ENCODE measurements around the gene TBC1D24. TPM values are rescaled to one million over a fixed set of nuclear protein-coding genes. Genes with fewer than 3 reads are reported as not detected.
A peak's percentile ranks its signal among the peaks of the same experiment; 100 is the strongest.
"Not testable (repeated sequence)": the region's sequence is repeated elsewhere in the genome, so short reads cannot be mapped to it uniquely, and the experiment has no call there.

Gene TBC1D24
- total RNA-seq, 1 donor from 2014 or later, result 15.4 TPM

GRCh38 chr16:2537451-2538379, 62.8 kb downstream of the TBC1D24 start, which contains the start of gene PDPK1:
PDPK1 (plus strand) TSS chr16:2538021; CDS start chr16:2538113, 92 bp downstream.
- peak; percentile 92 for ATAC-seq
- intact Hi-C loops (cut with micrococcal nuclease), result no loop called here
- peak; percentile 97 for DNase-seq

GRCh38 chr16:2539192-2539844, 64.4 kb downstream of the TBC1D24 start:
- intact Hi-C loops (cut with micrococcal nuclease); ATAC-seq: not testable (repeated sequence)
- peak; percentile 16 for DNase-seq

GRCh38 chr16:2539845-2540458, 65.0 kb downstream of the TBC1D24 start:
- intact Hi-C loops (cut with micrococcal nuclease); ATAC-seq: not testable (repeated sequence)
- DNase-seq, result peak; percentile 56

GRCh38 chr16:2540912-2541311, 66.0 kb downstream of the TBC1D24 start:
- intact Hi-C loops (cut with micrococcal nuclease), result not testable (repeated sequence)

GRCh38 chr16:2541409-2541808, 66.5 kb downstream of the TBC1D24 start:
- ATAC-seq; DNase-seq; intact Hi-C loops (cut with micrococcal nuclease): not testable (repeated sequence)

More at GRCh38 chr16:2540912-2541311, 66.0 kb downstream of the TBC1D24 start:
- not testable (repeated sequence) for DNase-seq, ATAC-seq

- DNase-seq; intact Hi-C loops (cut with micrococcal nuclease); ATAC-seq: not testable (repeated sequence)
Observed at GRCh38 chr16:2543771-2544170, 68.8 kb downstream of the TBC1D24 start.

GRCh38 chr16:2550283-2550878, 75.5 kb downstream of the TBC1D24 start:
- intact Hi-C loops (cut with micrococcal nuclease); DNase-seq; ATAC-seq: not testable (repeated sequence)

GRCh38 chr16:2551420-2551889, 76.5 kb downstream of the TBC1D24 start:
- intact Hi-C loops (cut with micrococcal nuclease); DNase-seq; ATAC-seq: not testable (repeated sequence)

- peak; percentile 17 for ATAC-seq
- intact Hi-C loops (cut with micrococcal nuclease); DNase-seq: not testable (repeated sequence)
Observed at GRCh38 chr16:2554709-2555425, 79.9 kb downstream of the TBC1D24 start.

Small RNAs within 50 kb of the gene (microRNA-seq; reads per million reads assigned to microRNA genes)
- gene MIR3178 (ENCODE audit: borderline number of aligned reads) (not detected), gene MIR6767 (ENCODE audit: borderline number of aligned reads) (not detected), gene MIR6768 (ENCODE audit: borderline number of aligned reads) (not detected)

Other genes starting within 250 kb of the TBC1D24 start
- gene DNASE1L2, start 238.7 kb upstream of the TBC1D24 start, total RNA-seq, result 0.47 TPM
- gene ECI1, start 223.5 kb upstream of the TBC1D24 start, total RNA-seq, result 225 TPM
- gene RNPS1, start 207.0 kb upstream of the TBC1D24 start, total RNA-seq, result 113 TPM
- gene ABCA3, start 134.4 kb upstream of the TBC1D24 start, total RNA-seq, result 7.7 TPM
- 1.1 TPM for gene CCNF, start 45.7 kb upstream of the TBC1D24 start, total RNA-seq
- gene TEDC2, start 15.0 kb upstream of the TBC1D24 start, total RNA-seq, result 0.67 TPM
- 0.52 TPM for gene NTN3, start 3.8 kb upstream of the TBC1D24 start, total RNA-seq
- gene ATP6V0C, start 38.8 kb downstream of the TBC1D24 start, total RNA-seq, result 150 TPM
- gene AMDHD2, start 45.2 kb downstream of the TBC1D24 start, total RNA-seq, result 15.8 TPM
- not detected for gene CEMP1, start 56.3 kb downstream of the TBC1D24 start, total RNA-seq
- 43.1 TPM for gene PDPK1, start 62.9 kb downstream of the TBC1D24 start, total RNA-seq
- 10.4 TPM for gene KCTD5, start 207.4 kb downstream of the TBC1D24 start, total RNA-seq
- 0.12 TPM for gene PRSS27, start 245.1 kb downstream of the TBC1D24 start, total RNA-seq